GM12864 (cell line): Measurements from ENCODE around the gene UGT1A7.
"Not testable (repeated sequence)": the region's sequence is repeated elsewhere in the genome, so short reads cannot be mapped to it uniquely, and the experiment has no call there.

ENCODE experiments used
- DNase-seq: peaks from one replicate; pipeline ENCODE4 v3.0.0-alpha.2; 2011; ENCODE audit warnings: low read depth
- H3K4me3 ChIP-seq: 2 replicates; pipeline ENCODE4 v1.5.1; 2011; ENCODE audit warnings: mild to moderate bottlenecking, low read depth, low read length, control low read depth
- TF ChIP-seq, protein P1 (sequence below): IDR thresholded peaks from 2 replicates; pipeline ENCODE4 v1.5.1; 2011; ENCODE audit warnings: low read depth, mild to moderate bottlenecking, moderate library complexity, low read length, control low read depth, inconsistent platforms; ENCODE audit errors: missing control alignments

Gene UGT1A7

DNA sequence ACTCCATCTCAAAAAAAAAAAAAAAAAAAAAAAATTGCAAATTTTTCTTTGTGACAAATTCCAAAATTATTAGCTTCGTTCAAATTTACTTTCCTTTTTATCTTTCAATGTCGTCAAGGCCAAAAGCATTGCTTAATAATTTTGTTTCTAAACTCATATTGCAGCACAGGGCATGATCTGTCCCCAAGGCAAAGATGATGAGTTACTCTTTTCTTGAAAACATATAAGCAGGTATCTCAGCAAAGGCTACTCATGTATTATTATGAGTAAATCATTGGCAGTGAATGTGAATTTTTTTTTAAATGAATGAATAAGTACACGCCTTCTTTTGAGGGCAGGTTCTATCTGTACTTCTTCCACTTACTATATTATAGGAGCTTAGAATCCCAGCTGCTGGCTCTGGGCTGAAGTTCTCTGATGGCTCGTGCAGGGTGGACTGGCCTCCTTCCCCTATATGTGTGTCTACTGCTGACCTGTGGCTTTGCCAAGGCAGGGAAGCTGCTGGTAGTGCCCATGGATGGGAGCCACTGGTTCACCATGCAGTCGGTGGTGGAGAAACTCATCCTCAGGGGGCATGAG, at the start of gene UGT1A7:
Gene UGT1A7 (plus strand): TSS at position 381 of the 579 bp plus-strand sequence. CDS start 37 bp downstream, at position 418.
- TF ChIP-seq, protein P1, sequence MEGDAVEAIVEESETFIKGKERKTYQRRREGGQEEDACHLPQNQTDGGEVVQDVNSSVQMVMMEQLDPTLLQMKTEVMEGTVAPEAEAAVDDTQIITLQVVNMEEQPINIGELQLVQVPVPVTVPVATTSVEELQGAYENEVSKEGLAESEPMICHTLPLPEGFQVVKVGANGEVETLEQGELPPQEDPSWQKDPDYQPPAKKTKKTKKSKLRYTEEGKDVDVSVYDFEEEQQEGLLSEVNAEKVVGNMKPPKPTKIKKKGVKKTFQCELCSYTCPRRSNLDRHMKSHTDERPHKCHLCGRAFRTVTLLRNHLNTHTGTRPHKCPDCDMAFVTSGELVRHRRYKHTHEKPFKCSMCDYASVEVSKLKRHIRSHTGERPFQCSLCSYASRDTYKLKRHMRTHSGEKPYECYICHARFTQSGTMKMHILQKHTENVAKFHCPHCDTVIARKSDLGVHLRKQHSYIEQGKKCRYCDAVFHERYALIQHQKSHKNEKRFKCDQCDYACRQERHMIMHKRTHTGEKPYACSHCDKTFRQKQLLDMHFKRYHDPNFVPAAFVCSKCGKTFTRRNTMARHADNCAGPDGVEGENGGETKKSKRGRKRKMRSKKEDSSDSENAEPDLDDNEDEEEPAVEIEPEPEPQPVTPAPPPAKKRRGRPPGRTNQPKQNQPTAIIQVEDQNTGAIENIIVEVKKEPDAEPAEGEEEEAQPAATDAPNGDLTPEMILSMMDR: no peak
- no peak for DNase-seq

DNA sequence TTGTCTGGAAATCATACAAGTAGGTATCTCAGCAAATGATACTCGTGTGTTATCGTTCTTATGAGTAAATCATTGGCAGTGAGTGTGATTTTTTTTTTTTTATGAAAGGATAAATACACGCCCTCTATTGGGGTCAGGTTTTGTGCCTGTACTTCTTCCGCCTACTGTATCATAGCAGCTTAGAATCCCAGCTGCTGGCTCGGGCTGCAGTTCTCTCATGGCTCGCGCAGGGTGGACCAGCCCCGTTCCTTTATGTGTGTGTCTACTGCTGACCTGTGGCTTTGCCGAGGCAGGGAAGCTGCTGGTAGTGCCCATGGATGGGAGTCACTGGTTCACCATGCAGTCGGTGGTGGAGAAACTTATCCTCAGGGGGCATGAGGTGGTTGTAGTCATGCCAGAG, 45.4 kb upstream of the UGT1A7 start, which contains the start of gene UGT1A10:
Gene UGT1A10 (plus strand): TSS at position 143 of the 400 bp plus-strand sequence. CDS start 75 bp downstream, at position 218.
- not testable (repeated sequence) for DNase-seq, H3K4me3 ChIP-seq

More for the DNA sequence above, at the start of gene UGT1A7:
- H3K4me3 ChIP-seq: no peak within 1 kb of the TSS

DNA sequence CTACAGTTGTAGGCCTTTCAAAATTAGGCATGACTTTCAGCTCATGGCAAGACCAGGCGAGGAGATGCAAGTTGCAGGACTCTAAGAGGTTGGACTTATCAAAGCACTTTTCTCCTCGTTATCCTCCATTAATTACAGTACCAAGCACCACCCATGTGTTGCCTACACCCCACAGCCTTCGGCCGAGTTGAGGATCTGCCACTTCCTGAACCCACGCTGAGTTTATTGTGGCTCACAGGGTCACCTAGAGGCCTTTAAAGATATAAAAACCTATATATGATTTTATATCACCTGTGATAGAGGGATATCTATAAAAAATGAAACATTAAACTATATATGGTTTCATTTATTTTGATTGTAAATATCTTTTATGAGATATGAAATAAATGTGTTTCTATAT, 42.9 kb upstream of the UGT1A7 start:
- H3K4me3 ChIP-seq: no peak overlapping the region
- DNase-seq: no peak
- TF ChIP-seq, protein P1: no peak

DNA sequence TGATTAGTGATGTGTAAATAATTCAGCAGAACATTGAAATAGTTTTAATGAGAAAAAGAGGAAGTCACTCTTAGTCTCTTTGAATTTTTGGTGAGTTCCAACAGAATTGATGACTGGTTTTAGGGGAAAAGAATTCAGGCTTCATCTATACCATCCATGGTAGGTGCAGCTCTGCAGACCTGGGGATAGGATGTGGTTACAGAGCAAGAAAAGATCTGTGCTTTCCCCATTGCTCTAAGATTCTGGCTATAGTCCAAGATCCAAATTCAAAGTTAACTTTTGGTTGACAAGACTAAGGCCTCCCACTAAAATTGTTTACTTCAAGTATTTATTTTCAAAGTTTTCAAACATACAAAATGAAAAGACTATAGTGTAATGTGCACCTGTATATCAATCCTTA, 41.8 kb upstream of the UGT1A7 start:
- TF ChIP-seq, protein P1: no peak
- no peak for DNase-seq
- no peak overlapping the region for H3K4me3 ChIP-seq

DNA sequence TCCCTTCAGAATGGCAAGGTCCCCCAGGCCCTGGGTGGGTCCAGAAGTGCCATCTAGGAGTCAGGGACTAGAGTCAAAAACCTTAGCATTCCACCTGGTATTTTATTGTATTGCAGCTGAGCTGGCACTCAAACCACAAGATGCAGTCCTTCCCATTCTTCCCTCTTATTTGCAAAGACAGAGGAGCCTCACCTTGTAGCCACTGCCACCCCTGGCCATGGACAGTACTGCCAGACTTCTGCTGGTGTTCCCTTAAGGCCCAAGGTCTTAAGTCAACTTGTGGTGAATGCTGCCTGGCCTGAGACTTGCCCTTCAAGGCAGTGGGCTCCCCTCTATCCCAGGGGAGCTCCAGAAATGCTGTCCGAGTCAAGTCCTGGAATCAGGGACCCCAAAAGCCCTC, 38.6 kb upstream of the UGT1A7 start:
- TF ChIP-seq, protein P1: peak; percentile 39
- no peak for DNase-seq

DNA sequence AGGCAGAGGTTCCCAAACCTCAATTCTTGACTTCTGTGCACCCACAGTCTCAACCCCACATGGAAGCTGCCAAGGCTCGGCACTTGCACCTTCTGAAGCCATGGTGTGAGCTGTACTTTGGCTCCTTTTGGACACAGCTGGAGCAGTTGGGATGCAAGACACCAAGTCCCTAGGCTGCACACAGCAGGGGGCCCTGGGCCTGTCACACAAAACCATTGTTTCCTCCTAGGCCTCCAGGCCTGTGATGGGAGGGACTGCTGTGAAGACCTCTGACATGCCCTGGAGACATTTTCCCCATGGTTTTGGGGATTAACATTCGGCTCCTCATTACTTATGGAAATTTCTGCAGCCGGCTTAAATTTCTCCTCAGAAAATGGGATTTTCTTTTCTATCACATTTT, 35.7 kb upstream of the UGT1A7 start:
- DNase-seq, H3K4me3 ChIP-seq: not testable (repeated sequence)

More for the DNA sequence above, 38.6 kb upstream of the UGT1A7 start:
- no peak overlapping the region for H3K4me3 ChIP-seq

DNA sequence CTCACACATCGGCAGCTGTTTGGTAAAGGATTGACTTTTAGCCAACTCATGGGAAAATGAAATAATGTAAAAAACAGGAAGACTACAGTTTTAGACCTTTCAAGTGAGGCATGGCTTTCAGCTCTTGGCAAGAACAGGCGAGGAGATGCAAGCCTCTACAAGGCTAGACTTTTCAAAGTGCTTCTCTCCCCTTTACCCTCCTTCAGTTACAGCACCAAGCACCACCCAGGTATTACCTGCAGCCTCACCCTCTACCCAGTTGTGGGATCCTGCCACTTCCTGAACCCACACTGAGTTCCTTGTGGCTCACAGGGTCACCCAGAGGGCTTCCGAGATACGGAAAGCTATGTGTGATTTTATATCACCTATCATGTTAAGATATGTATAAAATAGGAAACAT, 30.7 kb upstream of the UGT1A7 start:
- no peak for DNase-seq
- TF ChIP-seq, protein P1: no peak
- H3K4me3 ChIP-seq: no peak overlapping the region

DNA sequence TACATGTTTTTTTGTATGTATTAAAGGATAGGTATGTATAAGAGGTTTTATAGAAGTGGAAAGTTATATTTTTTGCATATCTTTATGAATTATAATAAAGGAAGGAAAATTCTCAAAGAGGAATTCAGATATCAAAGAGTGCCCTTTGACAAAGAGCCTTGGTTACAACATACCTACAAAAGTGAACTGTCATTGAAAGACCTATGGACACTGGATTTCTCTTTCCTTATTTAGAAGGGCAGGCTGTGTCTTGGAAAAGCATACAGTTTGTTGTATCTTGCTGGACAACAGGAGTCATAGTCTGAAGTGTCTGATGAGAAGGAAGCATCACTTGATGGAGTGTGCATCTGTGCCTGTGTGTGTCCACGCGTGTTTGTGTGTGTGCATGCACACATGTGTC, 30.3 kb upstream of the UGT1A7 start:
- TF ChIP-seq, protein P1: no peak
- no peak overlapping the region for H3K4me3 ChIP-seq
- no peak for DNase-seq
